ENCODE data around the gene TNFRSF18.

The TNFRSF18 gene

GRCh38 chr1:1236176-1236763, 29.9 kb upstream of the TNFRSF18 start:
- H3K4me3 ChIP-seq (ENCODE audit: low read depth, low read length): no peak overlapping the region
- no peak overlapping the region for H3K4ac ChIP-seq (ENCODE audit: low read depth, low read length)
- H4K8ac ChIP-seq (ENCODE audit: low read depth, low read length): no peak overlapping the region
- no peak overlapping the region for H2AFZ ChIP-seq (ENCODE audit: insufficient read depth, low read length, poor library complexity)
- H3K23ac ChIP-seq (ENCODE audit: low read length): no peak overlapping the region
- no peak overlapping the region for H2BK120ac ChIP-seq (ENCODE audit: insufficient read depth, low read length, poor library complexity)
- no peak overlapping the region for H3K4me2 ChIP-seq (ENCODE audit: low read length)
- peaks cover 10% of the 10 kb centered on the region for H3K9me3 ChIP-seq (ENCODE audit: insufficient read depth, low read depth, low read length)
- WGBS (ENCODE audit: extremely low coverage, insufficient coverage, insufficient read length): no CpG with 5 or more reads among the region's 22 CpGs
- H3K79me2 ChIP-seq (ENCODE audit: control insufficient read depth, insufficient read depth, low read length, poor library complexity): peaks cover 11% of the 10 kb centered on the region
- no peak overlapping the region for H3K9ac ChIP-seq (ENCODE audit: low read length)
- H4K91ac ChIP-seq (ENCODE audit: low read depth, low read length): no peak overlapping the region
- H3K36me3 ChIP-seq (ENCODE audit: control insufficient read depth in 1 of 2, insufficient read depth in 2 of 2, low read length in 2 of 2): peaks cover 11 to 13% of the 10 kb centered on the region in 2 experiments
- H3K79me1 ChIP-seq (ENCODE audit: low read length): peaks cover 10% of the 10 kb centered on the region
- H3K18ac ChIP-seq (ENCODE audit: low read length): no peak overlapping the region
- H3K27me3 ChIP-seq (ENCODE audit: insufficient read depth, low read length): no peaks in the 10 kb centered on the region
- no peak overlapping the region for H2AK5ac ChIP-seq (ENCODE audit: low read length)
- no peak overlapping the region for H2BK5ac ChIP-seq (ENCODE audit: low read depth, low read length, poor library complexity)
- H3K4me1 ChIP-seq (ENCODE audit: control insufficient read depth in 1 of 2, insufficient read depth in 2 of 2, low read length in 2 of 2): peaks cover 11 to 31% of the 10 kb centered on the region in 2 experiments
- no peak overlapping the region for H3K27ac ChIP-seq (ENCODE audit: low read depth, low read length)
- no peak for DNase-seq
- H2BK12ac ChIP-seq (ENCODE audit: low read length): no peak overlapping the region
- no peak overlapping the region for H4K12ac ChIP-seq (ENCODE audit: low read depth, low read length)
- H3K14ac ChIP-seq (ENCODE audit: low read length): no peak overlapping the region

DNA sequence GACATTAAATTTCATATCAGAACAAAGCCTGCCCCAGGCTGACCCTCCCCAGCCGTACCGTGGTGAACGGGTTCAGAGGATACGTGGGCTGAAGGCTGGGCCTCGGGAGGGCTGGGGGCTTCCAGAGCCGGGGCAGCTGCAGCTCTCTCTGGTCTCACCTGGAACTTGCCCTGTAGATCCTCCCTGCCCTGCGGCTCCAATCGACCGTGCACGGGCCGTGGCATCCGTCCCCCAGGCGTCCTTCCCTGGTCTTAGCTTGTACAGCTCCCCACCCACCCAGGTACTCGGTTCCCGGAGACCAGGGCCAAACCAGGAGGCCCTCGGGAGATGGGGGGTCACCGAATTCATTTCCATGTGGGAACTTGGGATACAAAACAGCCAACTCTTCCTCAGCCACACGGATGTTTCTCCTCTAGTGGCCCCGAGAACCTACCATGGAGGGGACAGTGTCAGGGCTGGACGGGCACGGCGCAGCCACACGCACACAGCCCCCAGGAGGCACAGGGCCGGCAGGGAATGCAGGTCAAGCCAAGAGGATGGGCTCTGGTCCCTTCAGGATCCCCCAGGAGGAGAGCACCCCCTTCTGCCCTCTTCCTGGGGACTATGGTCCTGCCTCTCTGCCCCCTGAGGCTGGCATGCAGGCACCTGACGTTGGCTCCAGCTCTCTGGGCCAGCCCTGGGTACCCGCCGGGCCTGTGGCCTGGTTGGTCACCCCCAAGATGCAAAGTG, 28.8 kb upstream of the TNFRSF18 start:
- H3K4ac ChIP-seq (ENCODE audit: low read depth, low read length): no peak overlapping the region
- no peak overlapping the region for H3K27ac ChIP-seq (ENCODE audit: low read depth, low read length)
- H2AK5ac ChIP-seq (ENCODE audit: low read length): no peak overlapping the region
- peaks cover 13% of the 10 kb centered on the region for H3K79me1 ChIP-seq (ENCODE audit: low read length)
- H3K23ac ChIP-seq (ENCODE audit: low read length): no peak overlapping the region
- H3K27me3 ChIP-seq (ENCODE audit: insufficient read depth, low read length): no peaks in the 10 kb centered on the region
- H3K4me1 ChIP-seq (ENCODE audit: control insufficient read depth in 1 of 2, insufficient read depth in 2 of 2, low read length in 2 of 2): peaks cover 16 to 37% of the 10 kb centered on the region in 2 experiments
- no peak overlapping the region for H3K4me3 ChIP-seq (ENCODE audit: low read depth, low read length)
- H3K9ac ChIP-seq (ENCODE audit: low read length): no peak overlapping the region
- H3K9me3 ChIP-seq (ENCODE audit: insufficient read depth, low read depth, low read length): peaks cover 10% of the 10 kb centered on the region
- H3K4me2 ChIP-seq (ENCODE audit: low read length): no peak overlapping the region
- no peak overlapping the region for H4K8ac ChIP-seq (ENCODE audit: low read depth, low read length)
- DNase-seq: no peak
- peaks cover 14% of the 10 kb centered on the region for H3K79me2 ChIP-seq (ENCODE audit: control insufficient read depth, insufficient read depth, low read length, poor library complexity)
- no peak overlapping the region for H3K14ac ChIP-seq (ENCODE audit: low read length)
- H4K91ac ChIP-seq (ENCODE audit: low read depth, low read length): no peak overlapping the region
- no CpG with 5 or more reads among the region's 27 CpGs for WGBS (ENCODE audit: extremely low coverage, insufficient coverage, insufficient read length)
- H2BK5ac ChIP-seq (ENCODE audit: low read depth, low read length, poor library complexity): no peak overlapping the region
- no peak overlapping the region for H2AFZ ChIP-seq (ENCODE audit: insufficient read depth, low read length, poor library complexity)
- no peak overlapping the region for H2BK120ac ChIP-seq (ENCODE audit: insufficient read depth, low read length, poor library complexity)
- H3K18ac ChIP-seq (ENCODE audit: low read length): no peak overlapping the region
- H2BK12ac ChIP-seq (ENCODE audit: low read length): no peak overlapping the region
- no peak overlapping the region for H4K12ac ChIP-seq (ENCODE audit: low read depth, low read length)
- peaks cover 11 to 13% of the 10 kb centered on the region in 2 experiments for H3K36me3 ChIP-seq (ENCODE audit: control insufficient read depth in 1 of 2, insufficient read depth in 2 of 2, low read length in 2 of 2)

DNA sequence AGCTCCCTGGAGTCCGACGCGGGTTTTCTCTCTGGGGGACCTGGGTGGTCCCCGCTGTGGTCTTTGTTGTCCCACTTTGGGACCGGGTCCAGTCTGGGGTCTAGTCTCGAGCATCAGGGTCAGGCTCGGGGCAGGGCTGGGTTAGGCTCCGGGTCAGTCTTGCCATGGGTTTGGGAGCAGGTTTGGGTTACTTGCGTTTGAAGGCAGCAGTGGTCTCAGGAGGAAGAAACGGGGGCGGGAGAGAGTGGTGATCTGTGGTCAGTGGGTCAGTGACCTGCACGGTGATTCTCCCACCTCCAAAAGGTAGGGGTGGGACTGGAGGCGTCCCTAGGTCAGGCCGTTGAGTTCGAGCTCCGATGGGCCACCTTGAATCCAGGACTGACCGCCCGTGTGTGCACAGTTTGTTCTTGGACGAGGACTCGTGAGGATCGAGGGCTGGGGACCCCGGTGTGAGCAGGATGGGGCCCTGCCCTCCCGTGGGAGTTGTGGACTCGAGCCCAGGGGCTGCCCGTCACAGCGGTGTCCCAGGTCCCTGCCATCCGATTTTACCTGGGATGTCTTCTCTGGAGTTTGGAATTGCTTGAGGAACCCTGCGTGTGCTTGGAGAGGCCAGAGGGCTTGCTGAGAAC, 27.9 kb upstream of the TNFRSF18 start:
- H3K4ac ChIP-seq (ENCODE audit: low read depth, low read length): no peak overlapping the region
- H3K36me3 ChIP-seq (ENCODE audit: control insufficient read depth in 1 of 2, insufficient read depth in 2 of 2, low read length in 2 of 2): peaks cover 13 to 14% of the 10 kb centered on the region in 2 experiments
- H2BK12ac ChIP-seq (ENCODE audit: low read length): no peak overlapping the region
- no peak overlapping the region for H2AFZ ChIP-seq (ENCODE audit: insufficient read depth, low read length, poor library complexity)
- H3K4me3 ChIP-seq (ENCODE audit: low read depth, low read length): no peak overlapping the region
- H3K4me1 ChIP-seq (ENCODE audit: control insufficient read depth in 1 of 2, insufficient read depth in 2 of 2, low read length in 2 of 2): peaks cover 16 to 32% of the 10 kb centered on the region in 2 experiments
- peaks cover 13% of the 10 kb centered on the region for H3K79me1 ChIP-seq (ENCODE audit: low read length)
- no peak overlapping the region for H2AK5ac ChIP-seq (ENCODE audit: low read length)
- no peak for DNase-seq
- no peak overlapping the region for H3K27ac ChIP-seq (ENCODE audit: low read depth, low read length)
- H2BK5ac ChIP-seq (ENCODE audit: low read depth, low read length, poor library complexity): no peak overlapping the region
- no peak overlapping the region for H3K4me2 ChIP-seq (ENCODE audit: low read length)
- WGBS (ENCODE audit: extremely low coverage, insufficient coverage, insufficient read length): no CpG with 5 or more reads among the region's 28 CpGs
- H3K27me3 ChIP-seq (ENCODE audit: insufficient read depth, low read length): no peaks in the 10 kb centered on the region
- peaks cover 14% of the 10 kb centered on the region for H3K79me2 ChIP-seq (ENCODE audit: control insufficient read depth, insufficient read depth, low read length, poor library complexity)
- H2BK120ac ChIP-seq (ENCODE audit: insufficient read depth, low read length, poor library complexity): no peak overlapping the region
- H4K8ac ChIP-seq (ENCODE audit: low read depth, low read length): no peak overlapping the region
- H3K18ac ChIP-seq (ENCODE audit: low read length): no peak overlapping the region
- H3K9ac ChIP-seq (ENCODE audit: low read length): no peak overlapping the region
- no peak overlapping the region for H3K14ac ChIP-seq (ENCODE audit: low read length)
- H3K9me3 ChIP-seq (ENCODE audit: insufficient read depth, low read depth, low read length): peaks cover 10% of the 10 kb centered on the region
- H3K23ac ChIP-seq (ENCODE audit: low read length): no peak overlapping the region
- H4K12ac ChIP-seq (ENCODE audit: low read depth, low read length): no peak overlapping the region
- no peak overlapping the region for H4K91ac ChIP-seq (ENCODE audit: low read depth, low read length)

DNA sequence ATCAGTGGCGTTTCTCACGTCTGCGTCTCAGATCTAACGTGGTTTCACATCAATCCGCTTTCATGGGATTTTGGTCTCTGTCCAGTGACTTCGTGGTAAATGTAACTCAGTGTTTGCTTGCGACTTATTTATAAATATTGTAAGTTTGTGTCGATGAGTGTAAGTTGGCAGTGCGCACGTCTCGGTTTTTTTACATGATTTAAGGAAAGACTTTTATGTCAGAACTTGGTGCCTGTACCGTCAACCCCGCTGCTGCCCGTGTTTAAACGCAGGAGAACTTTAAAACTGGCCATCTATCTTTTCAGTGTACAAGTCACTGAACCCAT, 27.1 kb upstream of the TNFRSF18 start:
- WGBS (ENCODE audit: extremely low coverage, insufficient coverage, insufficient read length): no CpG with 5 or more reads among the region's 15 CpGs
- no peaks in the 10 kb centered on the region for H3K27me3 ChIP-seq (ENCODE audit: insufficient read depth, low read length)
- DNase-seq: no peak
- peaks cover 12% of the 10 kb centered on the region for H3K9me3 ChIP-seq (ENCODE audit: insufficient read depth, low read depth, low read length)
- H3K4me1 ChIP-seq (ENCODE audit: control insufficient read depth in 1 of 2, insufficient read depth in 2 of 2, low read length in 2 of 2): peaks cover 16 to 27% of the 10 kb centered on the region in 2 experiments
- H3K4me3 ChIP-seq (ENCODE audit: low read depth, low read length): no peak overlapping the region
- H3K23ac ChIP-seq (ENCODE audit: low read length): no peak overlapping the region
- no peak overlapping the region for H3K4me2 ChIP-seq (ENCODE audit: low read length)
- no peak overlapping the region for H4K12ac ChIP-seq (ENCODE audit: low read depth, low read length)
- no peak overlapping the region for H3K27ac ChIP-seq (ENCODE audit: low read depth, low read length)
- no peak overlapping the region for H3K18ac ChIP-seq (ENCODE audit: low read length)
- H3K9ac ChIP-seq (ENCODE audit: low read length): no peak overlapping the region
- H4K91ac ChIP-seq (ENCODE audit: low read depth, low read length): no peak overlapping the region
- H4K8ac ChIP-seq (ENCODE audit: low read depth, low read length): no peak overlapping the region
- H3K36me3 ChIP-seq (ENCODE audit: control insufficient read depth in 1 of 2, insufficient read depth in 2 of 2, low read length in 2 of 2): peaks cover 15 to 20% of the 10 kb centered on the region in 2 experiments
- no peak overlapping the region for H2BK12ac ChIP-seq (ENCODE audit: low read length)
- peaks cover 13% of the 10 kb centered on the region for H3K79me1 ChIP-seq (ENCODE audit: low read length)
- H2BK120ac ChIP-seq (ENCODE audit: insufficient read depth, low read length, poor library complexity): no peak overlapping the region
- no peak overlapping the region for H2BK5ac ChIP-seq (ENCODE audit: low read depth, low read length, poor library complexity)
- H2AK5ac ChIP-seq (ENCODE audit: low read length): no peak overlapping the region
- H3K14ac ChIP-seq (ENCODE audit: low read length): no peak overlapping the region
- H3K4ac ChIP-seq (ENCODE audit: low read depth, low read length): no peak overlapping the region
- no peak overlapping the region for H2AFZ ChIP-seq (ENCODE audit: insufficient read depth, low read length, poor library complexity)
- peaks cover 14% of the 10 kb centered on the region for H3K79me2 ChIP-seq (ENCODE audit: control insufficient read depth, insufficient read depth, low read length, poor library complexity)
